SKM-1 (cell line): ENCODE measurements around the gene STARD3NL.
A peak's percentile ranks its signal among the peaks of the same experiment; 100 is the strongest.
"Not testable (repeated sequence)": the region's sequence is repeated elsewhere in the genome, so short reads cannot be mapped to it uniquely, and the experiment has no call there.

Experiments
- DNase-seq: peaks from one replicate; lab custom pipeline; 2025; ENCODE audit not compliant: unreplicated experiment; lab: John Stamatoyannopoulos, UW

Gene STARD3NL

GRCh38 chr7:38263274-38263673 is 85.2 kb downstream of the STARD3NL start:
- DNase-seq: not testable (repeated sequence)

- DNase-seq: not testable (repeated sequence)
Measured at GRCh38 chr7:38264602-38265001, 86.6 kb downstream of the STARD3NL start.

- not testable (repeated sequence) for DNase-seq
Measured at GRCh38 chr7:38265958-38266357, 87.9 kb downstream of the STARD3NL start.

- not testable (repeated sequence) for DNase-seq
Measured at GRCh38 chr7:38269704-38270346, 91.8 kb downstream of the STARD3NL start.

GRCh38 chr7:38270405-38270804 is 92.4 kb downstream of the STARD3NL start:
- not testable (repeated sequence) for DNase-seq

GRCh38 chr7:38273286-38273995 is 95.4 kb downstream of the STARD3NL start, which contains the start of gene TARP:
Gene TARP (minus strand): TSS chr7:38273636.
- DNase-seq: no peak

GRCh38 chr7:38274486-38274885 is 96.4 kb downstream of the STARD3NL start:
- no peak for DNase-seq

- DNase-seq: no peak
Measured at GRCh38 chr7:38274927-38275620, 97.0 kb downstream of the STARD3NL start.

- peak; percentile 62 for DNase-seq
Measured at GRCh38 chr7:38276096-38276877, 98.2 kb downstream of the STARD3NL start.

- DNase-seq: no peak
Measured at GRCh38 chr7:38280000-38280399, 102.0 kb downstream of the STARD3NL start.
